A673 (cell line): ENCODE data around the gene ST6GALNAC3. TPM values are rescaled to one million over a fixed set of nuclear protein-coding genes. Genes with fewer than 3 reads are reported as not detected.

Experiments
- BruUV-seq: library from RNA; stranded (reverse); fragments of 400-500 nt; replicated peaks from 2 replicates; lab custom pipeline; 2021; lab: Mats Ljungman, UMichigan
- CTCF ChIA-PET: fragments of 300-600 bp; sonication (Branson Sonifier 250); formaldehyde crosslinking; loops from one replicate; lab custom pipeline; 2022; ENCODE audit warnings: antibody characterized with exemption; lab: Charles Lee
- POLR2A ChIA-PET: fragments of 300-600 bp; sonication (Branson Sonifier 250); formaldehyde crosslinking; loops from one replicate; lab custom pipeline; 2022; ENCODE audit warnings: antibody characterized with exemption; ENCODE audit not compliant: low non-redundant PET; lab: Charles Lee
- DNase-seq: peaks from one replicate; pipeline ENCODE4 v3.0.0-alpha.2; 2015; ENCODE audit warnings: low spot score
- H3K27ac ChIP-seq: fragments of 200-600 bp; sonication (generic); 2 replicates; pipeline ENCODE4 v1.5.1; 2016; ENCODE audit warnings: mixed run types, low read depth, mild to moderate bottlenecking, mixed read lengths, antibody characterized with exemption, low read length; ENCODE audit not compliant: poor library complexity, severe bottlenecking
- H3K27me3 ChIP-seq: fragments of 200-600 bp; sonication (generic); replicated peaks from 2 replicates; pipeline ENCODE4 v1.6.1; 2017; ENCODE audit warnings: mixed run types, low read depth, mild to moderate bottlenecking, mixed read lengths, antibody characterized with exemption, low read length; ENCODE audit not compliant: insufficient read depth, poor library complexity
- H3K36me3 ChIP-seq: fragments of 200-600 bp; sonication (generic); 2 replicates; pipeline ENCODE4 v1.6.1; 2016; ENCODE audit warnings: mixed run types, mild to moderate bottlenecking, mixed read lengths, antibody characterized with exemption, low read length; ENCODE audit not compliant: insufficient read depth, poor library complexity, severe bottlenecking
- H3K4me1 ChIP-seq: fragments of 200-600 bp; sonication (generic); 2 replicates; pipeline ENCODE4 v1.6.1; 2017; ENCODE audit warnings: mixed run types, mild to moderate bottlenecking, mixed read lengths, antibody characterized with exemption, low read length; ENCODE audit not compliant: insufficient read depth, poor library complexity, severe bottlenecking
- H3K4me3 ChIP-seq: fragments of 200-600 bp; sonication (generic); 2 replicates; pipeline ENCODE4 v1.5.1; 2016; ENCODE audit warnings: low read depth, mixed run types, mild to moderate bottlenecking, mixed read lengths, low read length; ENCODE audit not compliant: poor library complexity, severe bottlenecking
- H3K9me3 ChIP-seq: fragments of 200-600 bp; sonication (generic); 2 replicates; pipeline ENCODE4 v1.6.1; 2016; ENCODE audit warnings: mixed run types, low read depth, mild to moderate bottlenecking, mixed read lengths, antibody characterized with exemption, low read length; ENCODE audit not compliant: poor library complexity, severe bottlenecking
- EZH2 ChIP-seq: fragments of 200-600 bp; sonication (generic); IDR thresholded peaks from 2 replicates; pipeline ENCODE4 v1.6.1; 2017; ENCODE audit warnings: borderline replicate concordance, low read depth, mild to moderate bottlenecking, mixed read lengths, antibody characterized with exemption, low read length; ENCODE audit not compliant: poor library complexity, severe bottlenecking
- intact Hi-C: fragments of 100-400 bp; cut with micrococcal nuclease; formaldehyde crosslinking; loops from one replicate; pipeline ENCODE4 v1.10.0; 2022; ENCODE audit not compliant: unreplicated experiment
- total RNA-seq: library from RNA; stranded (reverse); gene quantifications from 2 replicates; pipeline ENCODE4 v1.2.3, GENCODE V29; 2021
- TF ChIP-seq, protein P1 (sequence below): fragments of 300-800, 200-600 bp; sonication (generic); conservative IDR thresholded peaks from 2 replicates; pipeline ENCODE4 v1.5.1; 2017; ENCODE audit warnings: low read depth, mild to moderate bottlenecking, antibody characterized with exemption, low read length, moderate library complexity, mixed read lengths

ST6GALNAC3 gene
- total RNA-seq, 1 experiment from 2014 or later = 1.2 TPM

DNA sequence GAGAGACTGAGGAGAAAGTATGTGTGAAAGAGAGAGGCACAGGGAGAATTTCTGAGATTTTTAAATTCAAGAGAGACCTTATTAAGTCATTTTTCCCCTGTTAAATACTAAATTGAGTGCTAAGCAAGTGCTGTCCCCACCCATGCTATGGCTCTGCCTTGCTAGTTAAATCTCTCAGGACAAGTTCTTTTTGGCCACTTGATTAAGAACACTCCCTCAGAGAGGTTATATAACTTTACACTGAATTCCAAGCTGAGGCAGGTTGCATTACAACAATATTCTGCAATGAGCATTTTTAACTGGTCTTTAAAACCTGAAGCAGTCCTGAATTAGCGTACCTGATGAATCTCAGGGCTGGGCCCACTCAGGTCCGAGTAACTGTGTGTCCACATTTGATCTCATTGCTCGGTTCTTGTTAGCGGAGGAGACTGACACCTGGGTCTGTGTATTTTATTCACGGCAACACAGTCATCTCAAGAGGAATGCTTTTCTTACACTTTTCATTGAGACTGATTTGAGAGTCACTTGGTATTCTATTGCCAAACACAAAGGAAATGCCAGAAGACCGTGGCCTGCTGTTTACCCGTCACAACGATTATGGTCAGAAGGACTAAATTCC lies 605.1 kb downstream of the ST6GALNAC3 start:
- DNase-seq = no peak
- no peaks in the 10 kb centered on the region for H3K9me3 ChIP-seq
- peaks cover 4% of the 10 kb centered on the region for H3K27me3 ChIP-seq
- ChIA-PET POLR2A (no interaction called here), CTCF (no interaction called here)
- intact Hi-C loops = no loop called here
- no TSS peak for BruUV-seq
- no peaks in the 10 kb centered on the region for H3K4me1 ChIP-seq
- H3K36me3 ChIP-seq = no peaks in the 10 kb centered on the region
- TF ChIP-seq, protein P1, sequence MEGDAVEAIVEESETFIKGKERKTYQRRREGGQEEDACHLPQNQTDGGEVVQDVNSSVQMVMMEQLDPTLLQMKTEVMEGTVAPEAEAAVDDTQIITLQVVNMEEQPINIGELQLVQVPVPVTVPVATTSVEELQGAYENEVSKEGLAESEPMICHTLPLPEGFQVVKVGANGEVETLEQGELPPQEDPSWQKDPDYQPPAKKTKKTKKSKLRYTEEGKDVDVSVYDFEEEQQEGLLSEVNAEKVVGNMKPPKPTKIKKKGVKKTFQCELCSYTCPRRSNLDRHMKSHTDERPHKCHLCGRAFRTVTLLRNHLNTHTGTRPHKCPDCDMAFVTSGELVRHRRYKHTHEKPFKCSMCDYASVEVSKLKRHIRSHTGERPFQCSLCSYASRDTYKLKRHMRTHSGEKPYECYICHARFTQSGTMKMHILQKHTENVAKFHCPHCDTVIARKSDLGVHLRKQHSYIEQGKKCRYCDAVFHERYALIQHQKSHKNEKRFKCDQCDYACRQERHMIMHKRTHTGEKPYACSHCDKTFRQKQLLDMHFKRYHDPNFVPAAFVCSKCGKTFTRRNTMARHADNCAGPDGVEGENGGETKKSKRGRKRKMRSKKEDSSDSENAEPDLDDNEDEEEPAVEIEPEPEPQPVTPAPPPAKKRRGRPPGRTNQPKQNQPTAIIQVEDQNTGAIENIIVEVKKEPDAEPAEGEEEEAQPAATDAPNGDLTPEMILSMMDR = no peak
- TF ChIP-seq EZH2 = no peak
- no peak overlapping the region for H3K27ac ChIP-seq
- H3K4me3 ChIP-seq = no peak overlapping the region

DNA sequence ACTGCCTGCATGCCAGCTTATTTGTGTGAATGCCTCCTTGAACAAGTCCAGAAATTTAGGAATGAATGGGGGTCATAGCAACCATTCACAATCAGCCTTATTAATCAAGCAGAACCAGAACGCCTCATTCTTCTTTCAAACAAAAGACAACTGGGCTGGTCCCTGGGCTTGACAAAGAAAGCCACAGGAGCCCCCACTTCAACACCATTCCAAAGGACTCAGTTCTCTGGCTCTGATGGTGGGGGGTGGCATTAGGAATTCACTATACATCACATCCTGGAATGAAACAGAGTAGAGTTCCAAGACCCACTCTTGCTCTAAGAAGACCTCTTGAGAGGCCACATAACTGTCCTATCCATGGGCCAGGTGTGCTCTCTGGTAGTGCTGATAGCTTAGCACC lies 606.1 kb downstream of the ST6GALNAC3 start:
- no peaks in the 10 kb centered on the region for H3K9me3 ChIP-seq
- no peaks in the 10 kb centered on the region for H3K36me3 ChIP-seq
- H3K4me3 ChIP-seq = no peak overlapping the region
- H3K27ac ChIP-seq = no peak overlapping the region
- intact Hi-C loops = no loop called here
- no peak for DNase-seq
- TF ChIP-seq, protein P1 = no peak
- TF ChIP-seq EZH2 = no peak
- ChIA-PET CTCF (no interaction called here), POLR2A (no interaction called here)
- peaks cover 6% of the 10 kb centered on the region for H3K27me3 ChIP-seq
- no peaks in the 10 kb centered on the region for H3K4me1 ChIP-seq
- BruUV-seq = no TSS peak

DNA sequence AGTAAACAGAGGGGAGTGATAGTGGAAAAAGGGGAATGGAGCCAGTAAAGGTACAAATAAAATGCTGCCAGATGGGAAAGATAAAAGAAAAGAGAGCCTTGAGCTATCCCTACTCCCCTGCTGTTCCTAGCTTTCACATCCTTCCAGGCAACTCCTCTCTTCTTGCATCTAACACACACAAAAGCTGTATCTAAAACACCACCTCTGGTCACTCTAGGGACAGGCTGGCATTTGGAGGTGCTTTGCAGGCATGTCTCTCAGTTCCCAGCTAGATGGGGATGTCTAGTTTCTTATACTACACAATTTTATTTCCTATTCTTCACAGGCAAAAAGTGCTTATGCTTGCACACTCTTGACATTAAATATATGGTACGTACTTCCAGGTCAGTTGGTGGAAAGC lies 607.6 kb downstream of the ST6GALNAC3 start:
- Histone ChIP-seq H3K4me3 (no peak overlapping the region), H3K4me1 (no peaks in the 10 kb centered on the region), H3K27me3 (peaks cover 6% of the 10 kb centered on the region), H3K27ac (no peak overlapping the region), H3K36me3 (no peaks in the 10 kb centered on the region), H3K9me3 (no peaks in the 10 kb centered on the region)
- no peak for TF ChIP-seq EZH2
- TF ChIP-seq, protein P1 = no peak
- DNase-seq = no peak
- intact Hi-C loops = no loop called here
- CTCF ChIA-PET = no interaction called here
- POLR2A ChIA-PET = no interaction called here
- no TSS peak for BruUV-seq

Other genes starting within 250 kb of the ST6GALNAC3 start
- gene ASB17, start 142.3 kb upstream of the ST6GALNAC3 start, total RNA-seq = not detected in 2 replicates